ENCODE measurements around the gene TECTB.

Gene TECTB

GRCh38 chr10:112258407-112258806 is 24.8 kb upstream of the TECTB start:
- no peak for TF ChIP-seq CTCF (conservative IDR thresholded peaks at IDR 0.05)
- no peak overlapping the region for H3K27ac ChIP-seq

GRCh38 chr10:112259688-112260087 is 23.5 kb upstream of the TECTB start:
- no peak overlapping the region for H3K27ac ChIP-seq
- no peak for TF ChIP-seq CTCF (conservative IDR thresholded peaks at IDR 0.05)

GRCh38 chr10:112260831-112261230 is 22.4 kb upstream of the TECTB start:
- TF ChIP-seq CTCF (conservative IDR thresholded peaks at IDR 0.05), result no peak

GRCh38 chr10:112261281-112261822 is 21.8 kb upstream of the TECTB start:
- no peak for TF ChIP-seq CTCF (conservative IDR thresholded peaks at IDR 0.05)
- no peak overlapping the region for H3K27ac ChIP-seq

More at GRCh38 chr10:112260831-112261230, 22.4 kb upstream of the TECTB start:
- no peak overlapping the region for H3K27ac ChIP-seq

- TF ChIP-seq CTCF (conservative IDR thresholded peaks at IDR 0.05), result no peak
- no peak overlapping the region for H3K27ac ChIP-seq
These were observed 20.7 kb upstream of the TECTB start for GRCh38 chr10:112262546-112262945.

- TF ChIP-seq CTCF (conservative IDR thresholded peaks at IDR 0.05), result no peak
- peak overlapping the region; percentile 64 for H3K27ac ChIP-seq
These were observed 17.5 kb upstream of the TECTB start for GRCh38 chr10:112265745-112266144.

GRCh38 chr10:112269266-112269665 is 13.9 kb upstream of the TECTB start:
- TF ChIP-seq CTCF (conservative IDR thresholded peaks at IDR 0.05), result no peak
- H3K27ac ChIP-seq, result no peak overlapping the region
